ENCODE results near the gene TEC. TPM values are rescaled to one million over a fixed set of nuclear protein-coding genes. Genes with fewer than 3 reads are reported as not detected.
A peak's percentile ranks its signal among the peaks of the same experiment; 100 is the strongest.

Gene TEC
- total RNA-seq, 1 donor from 2014 or later = not detected

DNA sequence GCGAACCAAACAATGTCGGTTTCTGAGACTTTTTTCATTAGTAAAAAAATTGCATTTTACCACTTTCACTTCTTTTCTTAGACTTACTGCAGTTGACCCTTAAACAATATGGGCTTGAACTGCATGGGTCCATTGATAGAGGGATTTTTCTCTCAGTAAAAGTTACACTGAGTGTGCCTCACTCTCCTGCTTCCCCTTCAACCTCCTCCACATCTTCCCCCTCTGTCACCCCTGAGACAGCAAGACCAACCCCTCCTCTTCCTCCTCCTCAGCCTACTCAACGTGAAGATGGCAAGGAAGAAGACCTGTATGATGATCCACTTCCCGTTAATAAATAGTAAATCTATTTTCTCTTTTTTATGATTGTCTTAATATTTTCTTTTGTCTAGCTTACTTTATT, 43.4 kb downstream of the TEC start:
- no peaks in the 10 kb centered on the region for H3K4me1 Mint-ChIP-seq
- H3K4me3 Mint-ChIP-seq = no peak overlapping the region
- no peaks in the 10 kb centered on the region for H3K36me3 Mint-ChIP-seq
- no peak for DNase-seq (ENCODE audit: low spot score)
- Histone ChIP-seq H3K4me3 (no peak overlapping the region), H3K4me1 (no peaks in the 10 kb centered on the region), H3K9me3 (ENCODE audit: low read depth) (no peaks in the 10 kb centered on the region), H3K4me2 (no peak overlapping the region), H3K27ac (no peak overlapping the region), H3F3A (ENCODE audit: low read depth) (no peaks in the 10 kb centered on the region), H4K20me1 (ENCODE audit: low read depth) (no peaks in the 10 kb centered on the region), H3K36me3 (no peaks in the 10 kb centered on the region), H3K27me3 (no peaks in the 10 kb centered on the region), H3K79me2 (ENCODE audit: low read depth) (no peaks in the 10 kb centered on the region), H2AFZ (replicated peaks) (peak overlapping the region; percentile 42), H3K9ac (no peak overlapping the region)
- H3K27me3 Mint-ChIP-seq (ENCODE audit: insufficient read depth, low read depth) = no peaks in the 10 kb centered on the region
- no peak overlapping the region for H3K27ac Mint-ChIP-seq
- no peaks in the 10 kb centered on the region for H3K9me3 Mint-ChIP-seq
- no peak for TF ChIP-seq EZH2phosphoT487 (IDR thresholded peaks at IDR 0.05)
- TF ChIP-seq, protein P1, sequence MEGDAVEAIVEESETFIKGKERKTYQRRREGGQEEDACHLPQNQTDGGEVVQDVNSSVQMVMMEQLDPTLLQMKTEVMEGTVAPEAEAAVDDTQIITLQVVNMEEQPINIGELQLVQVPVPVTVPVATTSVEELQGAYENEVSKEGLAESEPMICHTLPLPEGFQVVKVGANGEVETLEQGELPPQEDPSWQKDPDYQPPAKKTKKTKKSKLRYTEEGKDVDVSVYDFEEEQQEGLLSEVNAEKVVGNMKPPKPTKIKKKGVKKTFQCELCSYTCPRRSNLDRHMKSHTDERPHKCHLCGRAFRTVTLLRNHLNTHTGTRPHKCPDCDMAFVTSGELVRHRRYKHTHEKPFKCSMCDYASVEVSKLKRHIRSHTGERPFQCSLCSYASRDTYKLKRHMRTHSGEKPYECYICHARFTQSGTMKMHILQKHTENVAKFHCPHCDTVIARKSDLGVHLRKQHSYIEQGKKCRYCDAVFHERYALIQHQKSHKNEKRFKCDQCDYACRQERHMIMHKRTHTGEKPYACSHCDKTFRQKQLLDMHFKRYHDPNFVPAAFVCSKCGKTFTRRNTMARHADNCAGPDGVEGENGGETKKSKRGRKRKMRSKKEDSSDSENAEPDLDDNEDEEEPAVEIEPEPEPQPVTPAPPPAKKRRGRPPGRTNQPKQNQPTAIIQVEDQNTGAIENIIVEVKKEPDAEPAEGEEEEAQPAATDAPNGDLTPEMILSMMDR (IDR thresholded peaks at IDR 0.05) = no peak
- TF ChIP-seq EZH2 (IDR thresholded peaks at IDR 0.05) = no peak

DNA sequence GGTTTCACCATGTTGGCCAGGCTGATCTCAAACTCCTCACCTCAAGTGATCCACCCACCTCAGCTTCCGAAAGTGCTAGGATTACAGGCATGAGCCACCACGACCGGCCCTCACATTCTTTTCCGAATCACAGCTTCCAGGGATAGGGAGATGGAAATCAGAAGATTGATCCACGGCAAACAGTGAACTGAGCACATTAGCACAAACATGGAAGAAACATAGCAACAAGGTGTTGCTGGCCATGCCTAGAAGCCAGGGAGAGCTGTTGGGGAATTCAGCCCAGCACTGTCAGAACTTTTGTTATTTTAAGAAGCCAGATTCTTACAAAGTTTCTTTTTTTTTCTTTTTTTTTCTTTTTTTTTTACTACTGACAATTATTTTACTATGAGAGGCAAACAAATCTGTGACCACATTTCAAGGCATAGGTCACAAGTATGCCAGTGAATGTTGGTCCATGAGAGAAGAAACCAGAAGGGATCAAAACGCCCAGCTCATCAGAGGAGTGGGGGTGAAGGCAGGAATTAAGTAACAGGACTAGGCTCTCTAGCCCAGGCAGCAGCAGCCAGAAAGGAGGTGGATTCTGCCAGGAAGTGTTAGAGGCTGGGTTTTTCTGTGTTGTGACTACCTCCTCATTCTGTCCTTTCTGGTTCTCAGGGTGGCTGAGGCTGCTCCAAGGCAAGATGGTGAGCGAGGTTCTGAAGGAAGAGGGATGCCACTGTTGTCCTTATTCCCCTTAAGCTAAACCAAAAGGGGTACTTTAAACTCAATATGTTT, 44.1 kb downstream of the TEC start:
- H4K20me1 ChIP-seq (ENCODE audit: low read depth) = no peaks in the 10 kb centered on the region
- no peak overlapping the region for H3K9ac ChIP-seq
- no peak overlapping the region for H3K4me3 ChIP-seq
- H3K79me2 ChIP-seq (ENCODE audit: low read depth) = no peaks in the 10 kb centered on the region
- no peak overlapping the region for H3K4me3 Mint-ChIP-seq
- H3F3A ChIP-seq (ENCODE audit: low read depth) = no peaks in the 10 kb centered on the region
- H3K27ac Mint-ChIP-seq = no peak overlapping the region
- H3K27me3 Mint-ChIP-seq (ENCODE audit: insufficient read depth, low read depth) = no peaks in the 10 kb centered on the region
- H3K4me2 ChIP-seq = no peak overlapping the region
- H3K36me3 ChIP-seq = no peaks in the 10 kb centered on the region
- no peaks in the 10 kb centered on the region for H3K4me1 ChIP-seq
- H3K36me3 Mint-ChIP-seq = no peaks in the 10 kb centered on the region
- H3K4me1 Mint-ChIP-seq = no peaks in the 10 kb centered on the region
- no peak for DNase-seq (ENCODE audit: low spot score)
- TF ChIP-seq EZH2 (IDR thresholded peaks at IDR 0.05) (no peak), EZH2phosphoT487 (IDR thresholded peaks at IDR 0.05) (no peak)
- TF ChIP-seq, protein P1 (IDR thresholded peaks at IDR 0.05) = no peak
- no peak overlapping the region for H3K27ac ChIP-seq
- no peaks in the 10 kb centered on the region for H3K27me3 ChIP-seq
- H3K9me3 ChIP-seq (ENCODE audit: low read depth) = no peaks in the 10 kb centered on the region
- H2AFZ ChIP-seq (replicated peaks) = peak overlapping the region; percentile 63
- H3K9me3 Mint-ChIP-seq = no peaks in the 10 kb centered on the region

DNA sequence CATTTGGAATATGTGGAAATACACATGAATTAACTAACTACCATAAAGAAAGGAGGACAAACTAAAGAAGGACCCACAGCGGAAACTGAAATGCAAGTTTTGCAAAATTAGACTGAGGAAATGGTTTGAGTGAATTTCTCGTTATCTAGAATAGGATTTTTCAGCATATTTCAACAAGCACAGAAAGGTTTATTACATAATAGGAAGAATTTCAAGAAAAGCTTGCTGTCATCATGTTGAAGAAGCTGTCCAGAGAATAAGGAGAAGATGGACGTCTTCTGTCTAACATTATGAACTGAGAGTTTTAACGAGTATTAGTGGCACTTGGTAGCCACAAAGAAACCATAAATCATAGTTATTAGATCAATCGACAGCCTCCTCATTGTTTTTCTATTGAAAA, 45.0 kb downstream of the TEC start:
- H3K36me3 Mint-ChIP-seq = no peaks in the 10 kb centered on the region
- H3K4me1 Mint-ChIP-seq = no peaks in the 10 kb centered on the region
- Histone ChIP-seq H3K27ac (no peak overlapping the region), H3K4me3 (no peak overlapping the region), H3F3A (ENCODE audit: low read depth) (no peaks in the 10 kb centered on the region), H3K9me3 (ENCODE audit: low read depth) (no peaks in the 10 kb centered on the region), H3K4me1 (no peaks in the 10 kb centered on the region), H3K36me3 (no peaks in the 10 kb centered on the region), H3K9ac (no peak overlapping the region), H3K4me2 (no peak overlapping the region), H4K20me1 (ENCODE audit: low read depth) (no peaks in the 10 kb centered on the region), H2AFZ (replicated peaks) (no peak overlapping the region), H3K79me2 (ENCODE audit: low read depth) (no peaks in the 10 kb centered on the region), H3K27me3 (no peaks in the 10 kb centered on the region)
- H3K4me3 Mint-ChIP-seq = no peak overlapping the region
- H3K27me3 Mint-ChIP-seq (ENCODE audit: insufficient read depth, low read depth) = no peaks in the 10 kb centered on the region
- DNase-seq (ENCODE audit: low spot score) = no peak
- no peak overlapping the region for H3K27ac Mint-ChIP-seq
- H3K9me3 Mint-ChIP-seq = no peaks in the 10 kb centered on the region
- no peak for TF ChIP-seq EZH2 (IDR thresholded peaks at IDR 0.05)
- TF ChIP-seq EZH2phosphoT487 (IDR thresholded peaks at IDR 0.05) = no peak
- TF ChIP-seq, protein P1 (IDR thresholded peaks at IDR 0.05) = no peak

Measured in neural progenitor cell (in vitro differentiated cells).